ENCODE data around the gene LIN7C.

DNA sequence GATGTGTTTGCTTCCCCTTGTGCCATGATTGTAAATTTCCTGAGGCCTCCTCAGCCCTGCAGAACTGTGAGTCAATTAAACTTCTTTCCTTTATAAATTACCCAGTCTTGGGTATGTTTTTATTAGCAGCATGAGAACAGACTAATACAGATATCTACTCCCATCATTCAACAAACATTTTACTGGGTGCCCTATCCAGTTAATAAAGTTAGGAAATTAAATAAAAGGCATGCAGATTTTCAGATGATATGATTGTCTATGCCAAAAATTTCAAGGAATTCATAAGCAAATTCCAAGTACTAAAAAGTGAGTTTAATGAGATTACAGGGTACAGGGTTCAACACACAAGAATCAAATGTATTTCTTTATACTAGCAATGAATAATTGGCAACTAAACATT, 33.5 kb upstream of the LIN7C start:
- TF ChIP-seq CTCF (IDR thresholded peaks at IDR 0.05; ENCODE audit: low read length) (no peak), EZH2 (optimal IDR thresholded peaks at IDR 0.05; ENCODE audit: low read depth, low read length) (no peak)
